ENCODE data around the gene CWC27.

GRCh38 chr5:64758901-64759300 lies 9.8 kb upstream of the CWC27 start:
- TF ChIP-seq GATA3 (IDR thresholded peaks at IDR 0.05; ENCODE audit: low read depth, low read length) (no peak), GATA2 (IDR thresholded peaks at IDR 0.05; ENCODE audit: low read depth, low read length) (no peak)

Data from SH-SY5Y (cell line).